DLD1 (cell line): ENCODE measurements around the gene CENPB.
"Not testable (repeated sequence)": the region's sequence is repeated elsewhere in the genome, so short reads cannot be mapped to it uniquely, and the experiment has no call there.

ENCODE experiments used
- in situ Hi-C: cut with HindIII; loops from 2 replicates; pipeline ENCODE4 v1.10.0; 2017; ENCODE audit warnings: low sequenced_read_pairs

Gene CENPB

GRCh38 chr20:3811467-3812258, 25.1 kb upstream of the CENPB start:
- in situ Hi-C loops, result no loop called here

- in situ Hi-C loops, result no loop called here
These were observed 22.0 kb upstream of the CENPB start for GRCh38 chr20:3808544-3808943.

- in situ Hi-C loops, result no loop called here
These were observed 18.2 kb upstream of the CENPB start for GRCh38 chr20:3804781-3805180.

DNA sequence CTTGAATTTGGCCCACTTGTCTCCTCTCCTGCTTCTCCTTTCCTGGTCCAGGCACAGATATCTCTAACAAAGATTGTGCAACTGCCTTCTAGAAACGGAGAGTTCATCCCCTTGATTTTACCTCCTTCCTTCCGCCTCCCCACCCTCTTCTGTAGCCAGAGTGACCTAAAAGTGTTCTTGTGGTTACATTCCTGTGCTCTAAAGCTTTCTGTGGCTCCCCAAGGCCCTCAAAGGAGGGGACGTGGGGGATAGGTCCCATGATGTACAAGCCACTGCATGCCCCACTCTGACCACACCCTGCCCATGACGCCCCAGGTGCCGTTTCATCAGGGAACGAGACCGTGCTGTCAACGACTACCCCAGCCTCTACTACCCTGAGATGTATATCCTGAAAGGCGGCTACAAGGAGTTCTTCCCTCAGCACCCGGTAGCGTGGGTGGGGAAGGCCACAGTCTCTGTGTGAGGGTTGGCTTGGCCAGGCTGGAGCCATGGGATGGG, 17.8 kb upstream of the CENPB start:
- in situ Hi-C loops, result no loop called here

GRCh38 chr20:3803854-3804253, 17.3 kb upstream of the CENPB start:
- in situ Hi-C loops, result no loop called here

DNA sequence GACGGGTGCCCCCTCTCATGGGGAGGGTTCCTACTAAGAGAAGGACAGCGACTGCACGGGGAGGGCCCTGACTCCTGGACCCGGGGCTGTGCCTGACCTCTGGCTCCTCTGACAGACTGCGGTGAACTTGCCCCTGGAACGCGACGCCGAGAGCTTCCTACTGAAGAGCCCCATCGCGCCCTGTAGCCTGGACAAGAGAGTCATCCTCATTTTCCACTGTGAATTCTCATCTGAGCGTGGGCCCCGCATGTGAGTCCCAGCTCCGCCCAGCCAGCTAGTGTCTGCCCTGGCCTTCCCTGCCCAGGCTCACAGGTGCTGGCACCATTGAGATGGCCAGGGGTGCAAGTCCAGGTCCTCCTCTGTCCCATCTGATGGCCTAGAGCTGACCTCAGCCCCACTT, 16.7 kb upstream of the CENPB start:
- in situ Hi-C loops, result no loop called here

DNA sequence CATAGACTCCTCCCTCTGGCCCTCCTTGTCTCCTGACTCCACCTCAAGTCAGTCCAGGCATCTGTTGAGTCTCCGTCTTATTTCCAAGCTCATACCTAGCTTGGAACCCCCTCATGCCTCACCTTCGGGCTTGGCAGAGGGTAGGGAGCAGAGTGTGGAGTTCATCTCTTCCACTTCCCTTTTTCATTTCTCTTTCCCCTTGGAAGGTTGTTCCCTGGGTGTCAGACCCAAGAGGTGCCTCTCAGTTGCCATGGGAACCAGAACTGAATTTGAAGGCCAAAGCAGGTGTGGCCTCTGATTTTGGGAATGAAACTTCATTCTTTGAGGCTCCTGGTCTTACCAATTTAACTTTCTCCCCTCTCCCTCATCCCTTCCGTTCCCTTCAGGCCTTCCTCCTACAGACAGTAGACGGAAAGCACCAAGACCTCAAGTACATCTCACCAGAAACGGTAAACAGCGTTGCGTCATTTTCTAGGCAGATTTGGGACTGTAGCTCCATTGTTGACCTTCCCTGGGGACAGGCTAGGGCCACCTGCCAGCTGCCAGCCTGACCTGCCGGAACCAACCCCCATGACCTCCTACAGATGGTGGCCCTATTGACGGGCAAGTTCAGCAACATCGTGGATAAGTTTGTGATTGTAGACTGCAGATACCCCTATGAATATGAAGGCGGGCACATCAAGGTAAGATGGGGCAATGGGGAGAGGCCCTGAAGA, 16.1 kb upstream of the CENPB start:
- in situ Hi-C loops, result no loop called here

GRCh38 chr20:3801846-3802245, 15.3 kb upstream of the CENPB start:
- in situ Hi-C loops, result no loop called here

- in situ Hi-C loops, result no loop called here
These were observed 14.8 kb upstream of the CENPB start for GRCh38 chr20:3801299-3801698.

- in situ Hi-C loops, result no loop called here
These were observed 14.3 kb upstream of the CENPB start for GRCh38 chr20:3800878-3801260.

DNA sequence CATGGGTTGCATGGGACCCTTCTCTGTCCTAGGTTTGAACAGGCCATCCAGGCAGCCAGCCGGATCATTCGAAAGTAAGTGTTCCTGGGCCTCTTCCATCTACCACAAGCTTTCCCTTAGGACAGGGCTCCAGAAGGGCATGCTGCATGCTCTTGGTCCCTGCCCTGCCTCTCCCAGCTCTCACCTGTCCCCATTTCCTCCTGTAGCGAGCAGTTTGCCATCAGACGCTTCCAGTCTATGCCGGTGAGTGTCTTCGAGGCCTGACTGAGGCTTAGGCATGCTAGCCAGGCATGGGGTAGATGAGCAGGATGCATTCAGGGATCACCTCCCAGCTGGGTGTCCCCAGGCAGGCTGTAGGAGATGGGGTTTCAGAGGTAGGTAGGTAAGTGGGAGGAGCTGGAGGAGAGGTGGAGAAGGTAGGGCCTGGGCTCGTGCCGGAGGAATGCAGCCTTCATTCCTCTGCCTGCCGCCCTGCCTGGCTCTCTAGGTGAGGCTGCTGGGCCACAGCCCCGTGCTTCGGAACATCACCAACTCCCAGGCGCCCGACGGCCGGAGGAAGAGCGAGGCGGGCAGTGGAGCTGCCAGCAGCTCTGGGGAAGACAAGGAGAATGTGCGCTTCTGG, 13.8 kb upstream of the CENPB start:
- in situ Hi-C loops, result no loop called here

- in situ Hi-C loops, result no loop called here
These were observed 12.3 kb upstream of the CENPB start for GRCh38 chr20:3798908-3799248.

- in situ Hi-C loops, result no loop called here
These were observed 11.8 kb upstream of the CENPB start for GRCh38 chr20:3798373-3798768.

DNA sequence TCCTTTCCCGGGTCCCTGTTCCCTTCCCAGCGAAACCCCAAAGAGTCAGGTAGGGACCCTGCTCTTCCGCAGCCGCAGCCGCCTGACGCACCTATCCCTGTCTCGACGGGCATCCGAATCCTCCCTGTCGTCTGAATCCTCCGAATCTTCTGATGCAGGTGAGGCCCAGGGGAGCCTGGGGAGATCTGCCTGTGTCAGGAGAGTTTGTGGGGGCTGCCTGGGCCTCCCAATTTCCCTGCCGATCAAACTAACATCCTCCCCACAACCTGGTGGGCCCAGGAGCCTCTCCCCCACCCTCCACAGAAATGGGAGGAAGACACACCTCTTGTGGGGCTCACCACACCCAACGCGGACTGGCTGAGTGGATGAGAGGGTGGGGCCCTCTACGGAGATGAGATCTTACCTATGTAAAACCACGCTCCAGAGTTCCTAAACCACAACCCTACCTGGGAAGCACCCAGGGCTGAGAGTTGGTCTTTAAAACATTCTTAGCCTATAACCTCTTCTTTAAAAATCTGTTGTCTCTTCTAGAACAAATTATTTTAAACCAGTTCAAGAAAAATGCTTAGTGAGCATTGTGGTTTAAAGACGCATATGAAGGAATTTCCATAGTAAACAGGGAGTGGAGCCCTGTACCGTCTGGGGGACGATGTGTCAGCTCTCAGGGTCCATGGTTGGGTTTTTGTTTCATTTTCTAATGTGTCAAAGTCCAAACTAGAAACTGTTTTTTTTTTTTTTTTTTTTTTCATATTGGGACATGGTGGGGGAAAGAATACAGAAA, 11.2 kb upstream of the CENPB start:
- in situ Hi-C loops, result no loop called here

DNA sequence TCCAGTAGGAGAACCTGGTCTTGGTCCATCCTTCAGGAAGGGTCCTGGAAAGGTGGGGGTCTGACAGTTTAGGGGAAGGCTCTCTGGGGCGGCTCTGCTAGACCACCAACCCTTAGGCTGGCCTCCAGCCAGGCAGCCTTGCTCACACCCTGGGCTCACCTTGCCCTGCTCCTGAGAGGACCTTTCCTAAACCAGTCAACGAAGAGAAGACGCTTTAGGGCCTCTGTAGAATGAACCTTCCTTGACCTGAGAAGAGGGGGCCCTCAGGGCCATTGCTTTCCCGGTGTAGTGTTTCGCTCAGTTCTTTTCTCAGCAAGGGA, 10.6 kb upstream of the CENPB start:
- in situ Hi-C loops, result no loop called here

- in situ Hi-C loops, result no loop called here
These were observed 10.1 kb upstream of the CENPB start for GRCh38 chr20:3796477-3797225.

- in situ Hi-C loops, result no loop called here
These were observed 9.2 kb upstream of the CENPB start, which contains the start of gene CDC25B for GRCh38 chr20:3795511-3796468. Gene CDC25B, plus strand, starts transcription at chr20:3796310. Its CDS starts 222 bp downstream, at chr20:3796532.

- in situ Hi-C loops, result no loop called here
These were observed 8.3 kb upstream of the CENPB start for GRCh38 chr20:3794701-3795420.

GRCh38 chr20:3794168-3794567, 7.6 kb upstream of the CENPB start:
- in situ Hi-C loops, result not testable (repeated sequence)
